WTC11 (cell line): ENCODE data around the gene LIN7B. TPM values are rescaled to one million over a fixed set of nuclear protein-coding genes. Genes with fewer than 3 reads are reported as not detected.

Experiments
- ATAC-seq: fragments of 200-7000 bp; cut with Tn5 transposase; 2 replicates; pipeline ENCODE4 v1.10.0; 2021; ENCODE audit warnings: mild to moderate bottlenecking, moderate library complexity
- CTCF ChIA-PET: fragments of 300-600 bp; sonication (Branson Sonifier 250); formaldehyde crosslinking; loops from one replicate; lab custom pipeline; 2021; ENCODE audit warnings: antibody characterized with exemption; lab: Charles Lee
- POLR2A ChIA-PET: fragments of 350-600 bp; sonication (Branson Sonifier 250); formaldehyde crosslinking; loops from one replicate; lab custom pipeline; 2021; ENCODE audit warnings: antibody characterized with exemption; lab: Charles Lee
- DNase-seq: peaks from one replicate; pipeline ENCODE4 v3.0.0; 2021; ENCODE audit warnings: low spot score
- H3K27ac Mint-ChIP-seq: 2 replicates; pipeline ENCODE4 v1.8.0; 2021; ENCODE audit warnings: mixed read lengths
- H3K27me3 Mint-ChIP-seq: 2 replicates; pipeline ENCODE4 v1.8.0; 2021; ENCODE audit warnings: low read depth, mild to moderate bottlenecking, moderate library complexity, mixed read lengths
- H3K36me3 Mint-ChIP-seq: 2 replicates; pipeline ENCODE4 v1.8.0; 2021; ENCODE audit warnings: mixed read lengths
- H3K4me1 Mint-ChIP-seq: 2 replicates; pipeline ENCODE4 v1.8.0; 2022; ENCODE audit warnings: mixed read lengths
- H3K4me3 Mint-ChIP-seq: 2 replicates; pipeline ENCODE4 v1.8.0; 2021; ENCODE audit warnings: mild to moderate bottlenecking, moderate library complexity, mixed read lengths
- H3K9me3 Mint-ChIP-seq: 2 replicates; pipeline ENCODE4 v1.8.0; 2021; ENCODE audit warnings: mixed read lengths
- ESRRA ChIP-seq: sonication (generic); formaldehyde crosslinking; IDR thresholded peaks from 2 replicates; pipeline ENCODE4 v1.8.1; 2022; ENCODE audit warnings: mild to moderate bottlenecking, missing genetic modification reagents, borderline replicate concordance
- ETV6 ChIP-seq: sonication (generic); formaldehyde crosslinking; IDR thresholded peaks from 2 replicates; pipeline ENCODE4 v1.8.1; 2022; ENCODE audit warnings: mild to moderate bottlenecking, missing genetic modification reagents
- FOXK1 ChIP-seq: sonication (generic); formaldehyde crosslinking; IDR thresholded peaks from 2 replicates; pipeline ENCODE4 v1.8.0; 2022; ENCODE audit warnings: mild to moderate bottlenecking, moderate library complexity, missing genetic modification reagents
- FOXP1 ChIP-seq: sonication (generic); formaldehyde crosslinking; IDR thresholded peaks from 2 replicates; pipeline ENCODE4 v1.8.0; 2022; ENCODE audit warnings: missing genetic modification reagents, mild to moderate bottlenecking, moderate library complexity, borderline replicate concordance
- GABPB1 ChIP-seq: sonication (generic); formaldehyde crosslinking; IDR thresholded peaks from 2 replicates; pipeline ENCODE4 v1.8.1; 2023; ENCODE audit warnings: mild to moderate bottlenecking, missing genetic modification reagents
- JUN ChIP-seq: sonication (generic); formaldehyde crosslinking; IDR thresholded peaks from 2 replicates; pipeline ENCODE4 v1.8.0; 2023; ENCODE audit warnings: mild to moderate bottlenecking, missing genetic modification reagents
- MXD4 ChIP-seq: fragments of 250-450 bp; sonication (Bioruptor Pico); IDR thresholded peaks from 2 replicates; pipeline ENCODE4 v1.8.0; 2021; ENCODE audit warnings: mild to moderate bottlenecking, moderate library complexity, borderline replicate concordance
- NFYB ChIP-seq: sonication (generic); formaldehyde crosslinking; conservative IDR thresholded peaks from 2 replicates; pipeline ENCODE4 v1.8.0; 2022; ENCODE audit warnings: low read depth, missing genetic modification reagents
- NR3C1 ChIP-seq: sonication (generic); formaldehyde crosslinking; conservative IDR thresholded peaks from 2 replicates; pipeline ENCODE4 v1.8.1; 2023; ENCODE audit warnings: low read depth, mild to moderate bottlenecking, missing genetic modification reagents
- PRRX2 ChIP-seq: fragments of 250-450 bp; sonication (Bioruptor Pico); IDR thresholded peaks from 2 replicates; pipeline ENCODE4 v1.8.0; 2021; ENCODE audit warnings: mild to moderate bottlenecking
- SMAD3 ChIP-seq: sonication (generic); formaldehyde crosslinking; IDR thresholded peaks from 2 replicates; pipeline ENCODE4 v1.8.0; 2022; ENCODE audit warnings: missing genetic modification reagents, mild to moderate bottlenecking, borderline replicate concordance
- SMAD4 ChIP-seq: sonication (generic); formaldehyde crosslinking; IDR thresholded peaks from 2 replicates; pipeline ENCODE4 v1.8.0; 2022; ENCODE audit warnings: mild to moderate bottlenecking, missing genetic modification reagents
- SP1 ChIP-seq: sonication (generic); formaldehyde crosslinking; conservative IDR thresholded peaks from 2 replicates; pipeline ENCODE4 v1.8.1; 2022; ENCODE audit warnings: missing genetic modification reagents
- USF1 ChIP-seq: sonication (generic); formaldehyde crosslinking; IDR thresholded peaks from 2 replicates; pipeline ENCODE4 v1.8.0; 2022; ENCODE audit warnings: mild to moderate bottlenecking, missing genetic modification reagents
- USF2 ChIP-seq: sonication (generic); formaldehyde crosslinking; IDR thresholded peaks from 2 replicates; pipeline ENCODE4 v1.8.1; 2023; ENCODE audit warnings: mild to moderate bottlenecking, missing genetic modification reagents, moderate library complexity
- ZNF281 ChIP-seq: sonication (generic); formaldehyde crosslinking; IDR thresholded peaks from 2 replicates; pipeline ENCODE4 v1.8.0; 2023; ENCODE audit warnings: mild to moderate bottlenecking, missing genetic modification reagents
- ZNF425 ChIP-seq: fragments of 250-450 bp; sonication (Bioruptor Pico); conservative IDR thresholded peaks from 2 replicates; pipeline ENCODE4 v1.9.0; 2021; ENCODE audit warnings: mild to moderate bottlenecking
- total RNA-seq: library from RNA; stranded (reverse); gene quantifications from 3 replicates; pipeline ENCODE4 v1.2.3, GENCODE V29; 2021
- TF ChIP-seq, protein P1 (sequence below): sonication (generic); formaldehyde crosslinking; IDR thresholded peaks from 2 replicates; pipeline ENCODE4 v1.8.0; 2022; ENCODE audit warnings: mild to moderate bottlenecking, missing genetic modification reagents
- TF ChIP-seq, protein P2 (sequence below): fragments of 250-450 bp; sonication (Bioruptor Pico); IDR thresholded peaks from 2 replicates; pipeline ENCODE4 v1.9.0; 2021; ENCODE audit warnings: mild to moderate bottlenecking
- TF ChIP-seq, protein P3 (sequence below): sonication (generic); formaldehyde crosslinking; conservative IDR thresholded peaks from 2 replicates; pipeline ENCODE4 v1.8.1; 2022; ENCODE audit warnings: mild to moderate bottlenecking, missing genetic modification reagents
- TF ChIP-seq, protein P4 (sequence below): sonication (generic); formaldehyde crosslinking; IDR thresholded peaks from 2 replicates; pipeline ENCODE4 v1.8.1; 2022; ENCODE audit warnings: mild to moderate bottlenecking, moderate library complexity, missing genetic modification reagents
- TF ChIP-seq, protein P5 (sequence below): sonication (generic); formaldehyde crosslinking; IDR thresholded peaks from 2 replicates; pipeline ENCODE4 v1.8.0; 2022; ENCODE audit warnings: missing genetic modification reagents

LIN7B gene
- total RNA-seq, 1 experiment from 2014 or later = 5.1 TPM

- peak; percentile 94 for DNase-seq
- CTCF ChIA-PET = interaction anchor here (1.0 to 2.7 kb wide), 8 partner anchors 21 to 125 kb away, joined by 3 to 18 read pairs (median 7); partner anchors contain the start of gene RUVBL2
- peak; percentile 81 for ATAC-seq
- peaks cover 14% of the 10 kb centered on the region for H3K4me1 Mint-ChIP-seq
- peak within 1 kb of the TSS; percentile 61 for H3K27ac Mint-ChIP-seq
- peak within 1 kb of the TSS; percentile 75 for H3K4me3 Mint-ChIP-seq
- no peaks in the 10 kb centered on the region for H3K9me3 Mint-ChIP-seq
- POLR2A ChIA-PET = no interaction called here
- H3K36me3 Mint-ChIP-seq = no peaks in the 10 kb centered on the region
- peaks cover 64% of the 10 kb centered on the region for H3K27me3 Mint-ChIP-seq
- TF ChIP-seq FOXP1 (peak; percentile 64; the same call in 1 of the 2 replicates), SMAD4 (CRISPR knock-in tag) (no peak), NR3C1 (CRISPR knock-in tag) (no peak), ZNF281 (CRISPR knock-in tag) (no peak), ZNF425 (CRISPR knock-in tag) (no peak), GABPB1 (peak; percentile 77; the same call in 1 of the 2 replicates), PRRX2 (CRISPR knock-in tag) (0 out of 2 replicates have a peak, but pooled peaks have one; percentile 69), ESRRA (no peak; the same call in 1 of the 2 replicates), ETV6 (0 out of 2 replicates have a peak, but pooled peaks have one; percentile 7), USF2 (CRISPR knock-in tag) (no peak), FOXK1 (0 out of 2 replicates have a peak, but pooled peaks have one; percentile 35), MXD4 (CRISPR knock-in tag) (no peak), SMAD3 (CRISPR knock-in tag) (0 out of 2 replicates have a peak, but pooled peaks have one; percentile 64), SP1 (peak; percentile 89), JUN (CRISPR knock-in tag) (no peak), NFYB (peak; percentile 70), USF1 (no peak)
- TF ChIP-seq, protein P1, sequence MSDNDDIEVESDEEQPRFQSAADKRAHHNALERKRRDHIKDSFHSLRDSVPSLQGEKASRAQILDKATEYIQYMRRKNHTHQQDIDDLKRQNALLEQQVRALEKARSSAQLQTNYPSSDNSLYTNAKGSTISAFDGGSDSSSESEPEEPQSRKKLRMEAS (CRISPR knock-in tag) = peak; percentile 87
- TF ChIP-seq, protein P2, sequence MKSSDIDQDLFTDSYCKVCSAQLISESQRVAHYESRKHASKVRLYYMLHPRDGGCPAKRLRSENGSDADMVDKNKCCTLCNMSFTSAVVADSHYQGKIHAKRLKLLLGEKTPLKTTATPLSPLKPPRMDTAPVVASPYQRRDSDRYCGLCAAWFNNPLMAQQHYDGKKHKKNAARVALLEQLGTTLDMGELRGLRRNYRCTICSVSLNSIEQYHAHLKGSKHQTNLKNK = no peak
- TF ChIP-seq, protein P3, sequence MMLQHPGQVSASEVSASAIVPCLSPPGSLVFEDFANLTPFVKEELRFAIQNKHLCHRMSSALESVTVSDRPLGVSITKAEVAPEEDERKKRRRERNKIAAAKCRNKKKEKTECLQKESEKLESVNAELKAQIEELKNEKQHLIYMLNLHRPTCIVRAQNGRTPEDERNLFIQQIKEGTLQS (CRISPR knock-in tag) = 0 out of 2 replicates have a peak, but pooled peaks have one; percentile 25
- TF ChIP-seq, protein P4, sequence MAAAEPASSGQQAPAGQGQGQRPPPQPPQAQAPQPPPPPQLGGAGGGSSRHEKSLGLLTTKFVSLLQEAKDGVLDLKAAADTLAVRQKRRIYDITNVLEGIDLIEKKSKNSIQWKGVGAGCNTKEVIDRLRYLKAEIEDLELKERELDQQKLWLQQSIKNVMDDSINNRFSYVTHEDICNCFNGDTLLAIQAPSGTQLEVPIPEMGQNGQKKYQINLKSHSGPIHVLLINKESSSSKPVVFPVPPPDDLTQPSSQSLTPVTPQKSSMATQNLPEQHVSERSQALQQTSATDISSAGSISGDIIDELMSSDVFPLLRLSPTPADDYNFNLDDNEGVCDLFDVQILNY (CRISPR knock-in tag) = peak; percentile 44; the same call in 1 of the 2 replicates
- TF ChIP-seq, protein P5, sequence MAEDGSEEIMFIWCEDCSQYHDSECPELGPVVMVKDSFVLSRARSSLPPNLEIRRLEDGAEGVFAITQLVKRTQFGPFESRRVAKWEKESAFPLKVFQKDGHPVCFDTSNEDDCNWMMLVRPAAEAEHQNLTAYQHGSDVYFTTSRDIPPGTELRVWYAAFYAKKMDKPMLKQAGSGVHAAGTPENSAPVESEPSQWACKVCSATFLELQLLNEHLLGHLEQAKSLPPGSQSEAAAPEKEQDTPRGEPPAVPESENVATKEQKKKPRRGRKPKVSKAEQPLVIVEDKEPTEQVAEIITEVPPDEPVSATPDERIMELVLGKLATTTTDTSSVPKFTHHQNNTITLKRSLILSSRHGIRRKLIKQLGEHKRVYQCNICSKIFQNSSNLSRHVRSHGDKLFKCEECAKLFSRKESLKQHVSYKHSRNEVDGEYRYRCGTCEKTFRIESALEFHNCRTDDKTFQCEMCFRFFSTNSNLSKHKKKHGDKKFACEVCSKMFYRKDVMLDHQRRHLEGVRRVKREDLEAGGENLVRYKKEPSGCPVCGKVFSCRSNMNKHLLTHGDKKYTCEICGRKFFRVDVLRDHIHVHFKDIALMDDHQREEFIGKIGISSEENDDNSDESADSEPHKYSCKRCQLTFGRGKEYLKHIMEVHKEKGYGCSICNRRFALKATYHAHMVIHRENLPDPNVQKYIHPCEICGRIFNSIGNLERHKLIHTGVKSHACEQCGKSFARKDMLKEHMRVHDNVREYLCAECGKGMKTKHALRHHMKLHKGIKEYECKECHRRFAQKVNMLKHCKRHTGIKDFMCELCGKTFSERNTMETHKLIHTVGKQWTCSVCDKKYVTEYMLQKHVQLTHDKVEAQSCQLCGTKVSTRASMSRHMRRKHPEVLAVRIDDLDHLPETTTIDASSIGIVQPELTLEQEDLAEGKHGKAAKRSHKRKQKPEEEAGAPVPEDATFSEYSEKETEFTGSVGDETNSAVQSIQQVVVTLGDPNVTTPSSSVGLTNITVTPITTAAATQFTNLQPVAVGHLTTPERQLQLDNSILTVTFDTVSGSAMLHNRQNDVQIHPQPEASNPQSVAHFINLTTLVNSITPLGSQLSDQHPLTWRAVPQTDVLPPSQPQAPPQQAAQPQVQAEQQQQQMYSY (CRISPR knock-in tag) = no peak
Measured at GRCh38 chr19:49118565-49119410, 4.6 kb downstream of the LIN7B start, which contains the start of gene C19orf73. Gene C19orf73 (minus strand): TSS chr19:49119143. CDS start chr19:49119022, 121 bp downstream.
